Breast epithelium (tissue), 3 donors: ENCODE data around the gene CCL24.

Experiments used
- POLR2A ChIP-seq: fragments of 450-650 bp; IDR thresholded peaks from one replicate; pipeline ENCODE4 v1.6.1; 2016; ENCODE audit warnings: antibody characterized with exemption, mild to moderate bottlenecking, moderate library complexity
- TF ChIP-seq, protein P1 (sequence below), 3 donors: fragments of 450-650 bp; IDR thresholded peaks; one replicate each; pipeline ENCODE4 v1.5.1; 2016 to 2017; ENCODE audit warnings: antibody characterized with exemption in 3 of 3, mild to moderate bottlenecking in 3 of 3, moderate library complexity in 3 of 3

DNA sequence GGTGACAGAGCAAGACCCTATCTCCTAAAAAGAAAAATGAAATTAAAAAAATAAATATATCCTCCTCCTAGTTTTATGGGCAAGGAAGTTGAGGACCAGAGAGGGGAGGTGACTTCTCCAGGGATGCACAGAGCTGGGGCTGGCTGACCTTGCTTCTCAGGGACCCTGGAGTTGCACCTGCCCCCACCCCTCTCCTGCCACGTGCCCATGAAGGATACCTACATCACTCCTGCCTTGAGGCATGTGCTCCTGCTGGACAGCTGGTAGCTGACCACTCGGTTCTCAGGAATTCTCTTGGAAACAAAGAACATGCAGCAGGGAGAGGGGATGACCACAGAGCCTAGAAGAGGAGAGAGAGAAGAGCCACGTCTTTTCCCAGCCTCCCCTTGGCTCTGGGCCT, 522 bp downstream of the CCL24 start:
- TF ChIP-seq, protein P1, sequence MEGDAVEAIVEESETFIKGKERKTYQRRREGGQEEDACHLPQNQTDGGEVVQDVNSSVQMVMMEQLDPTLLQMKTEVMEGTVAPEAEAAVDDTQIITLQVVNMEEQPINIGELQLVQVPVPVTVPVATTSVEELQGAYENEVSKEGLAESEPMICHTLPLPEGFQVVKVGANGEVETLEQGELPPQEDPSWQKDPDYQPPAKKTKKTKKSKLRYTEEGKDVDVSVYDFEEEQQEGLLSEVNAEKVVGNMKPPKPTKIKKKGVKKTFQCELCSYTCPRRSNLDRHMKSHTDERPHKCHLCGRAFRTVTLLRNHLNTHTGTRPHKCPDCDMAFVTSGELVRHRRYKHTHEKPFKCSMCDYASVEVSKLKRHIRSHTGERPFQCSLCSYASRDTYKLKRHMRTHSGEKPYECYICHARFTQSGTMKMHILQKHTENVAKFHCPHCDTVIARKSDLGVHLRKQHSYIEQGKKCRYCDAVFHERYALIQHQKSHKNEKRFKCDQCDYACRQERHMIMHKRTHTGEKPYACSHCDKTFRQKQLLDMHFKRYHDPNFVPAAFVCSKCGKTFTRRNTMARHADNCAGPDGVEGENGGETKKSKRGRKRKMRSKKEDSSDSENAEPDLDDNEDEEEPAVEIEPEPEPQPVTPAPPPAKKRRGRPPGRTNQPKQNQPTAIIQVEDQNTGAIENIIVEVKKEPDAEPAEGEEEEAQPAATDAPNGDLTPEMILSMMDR (IDR thresholded peaks at IDR 0.05), result no peak
- TF ChIP-seq POLR2A, result no peak
